Ecto neural progenitor cell (in vitro differentiated cells): ENCODE measurements around the gene NAV2.
"Not testable (repeated sequence)": the region's sequence is repeated elsewhere in the genome, so short reads cannot be mapped to it uniquely, and the experiment has no call there.

ENCODE experiments used
- DNase-seq: peaks from one replicate; pipeline ENCODE4 v3.0.0-alpha.2; 2018; ENCODE audit warnings: low spot score

Gene NAV2

GRCh38 chr11:20056109-20056949, 343.7 kb downstream of the NAV2 start:
- no peak for DNase-seq

GRCh38 chr11:20056950-20057943, 344.6 kb downstream of the NAV2 start:
- DNase-seq: no peak

GRCh38 chr11:20058749-20059458, 346.3 kb downstream of the NAV2 start:
- DNase-seq: no peak

DNA sequence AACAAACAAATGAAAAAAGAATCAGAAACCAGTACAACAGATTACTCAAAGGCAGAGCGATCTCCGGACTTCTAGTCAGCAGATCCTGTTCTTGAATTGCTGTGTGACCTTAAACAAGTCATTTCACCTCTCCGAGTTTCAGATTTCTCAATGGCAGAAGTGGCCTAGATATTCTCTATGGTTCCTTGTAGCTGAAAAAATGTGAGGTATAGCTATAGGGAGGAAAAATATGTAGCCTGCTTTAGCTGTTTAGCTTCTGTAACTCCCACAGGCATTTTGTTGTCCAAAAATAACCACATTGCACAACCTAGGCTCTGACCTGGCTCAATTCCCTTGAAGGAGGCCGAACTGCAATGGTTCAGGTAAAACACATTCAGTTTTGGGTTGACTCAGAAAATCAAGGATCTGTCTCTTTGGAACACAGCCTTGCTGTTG, 347.0 kb downstream of the NAV2 start:
- no peak for DNase-seq

GRCh38 chr11:20060181-20060580, 347.5 kb downstream of the NAV2 start:
- no peak for DNase-seq

GRCh38 chr11:20060647-20061205, 348.1 kb downstream of the NAV2 start:
- DNase-seq: no peak

DNA sequence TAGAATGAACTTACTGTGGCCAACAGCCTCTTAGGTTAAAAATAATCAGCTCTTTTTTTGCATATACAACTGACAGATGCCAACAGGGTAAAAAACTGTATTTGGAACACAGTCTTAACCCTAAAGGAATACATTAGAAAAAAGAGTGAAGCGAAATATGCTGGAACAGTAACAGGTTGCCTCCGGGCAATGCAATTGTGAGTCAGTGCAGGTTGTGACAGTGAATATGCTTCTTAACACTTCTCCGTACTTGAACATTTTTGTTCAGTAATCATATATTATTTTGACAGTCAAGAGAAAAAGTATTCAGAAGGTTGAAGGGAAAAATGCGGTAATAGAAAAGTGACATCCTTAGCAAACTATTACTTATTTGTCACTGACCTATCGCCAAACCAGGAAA, 349.1 kb downstream of the NAV2 start:
- DNase-seq: no peak

- DNase-seq: no peak
Observed at GRCh38 chr11:20064961-20065405, 352.3 kb downstream of the NAV2 start.

GRCh38 chr11:20065406-20065805, 352.8 kb downstream of the NAV2 start:
- no peak for DNase-seq

GRCh38 chr11:20066013-20066782, 353.6 kb downstream of the NAV2 start:
- no peak for DNase-seq

GRCh38 chr11:20066783-20067156, 354.1 kb downstream of the NAV2 start:
- DNase-seq: no peak

- no peak for DNase-seq
Observed at GRCh38 chr11:20067665-20068064, 355.0 kb downstream of the NAV2 start.

- DNase-seq: no peak
Observed at GRCh38 chr11:20068691-20069090, 356.1 kb downstream of the NAV2 start.

- no peak for DNase-seq
Observed at GRCh38 chr11:20070459-20070858, 357.8 kb downstream of the NAV2 start.

GRCh38 chr11:20075627-20076026, 363.0 kb downstream of the NAV2 start:
- no peak for DNase-seq

- no peak for DNase-seq
Observed at GRCh38 chr11:20078846-20079245, 366.2 kb downstream of the NAV2 start.

- no peak for DNase-seq
Observed at GRCh38 chr11:20080032-20080685, 367.5 kb downstream of the NAV2 start.

GRCh38 chr11:20081336-20081735, 368.7 kb downstream of the NAV2 start:
- DNase-seq: no peak

DNA sequence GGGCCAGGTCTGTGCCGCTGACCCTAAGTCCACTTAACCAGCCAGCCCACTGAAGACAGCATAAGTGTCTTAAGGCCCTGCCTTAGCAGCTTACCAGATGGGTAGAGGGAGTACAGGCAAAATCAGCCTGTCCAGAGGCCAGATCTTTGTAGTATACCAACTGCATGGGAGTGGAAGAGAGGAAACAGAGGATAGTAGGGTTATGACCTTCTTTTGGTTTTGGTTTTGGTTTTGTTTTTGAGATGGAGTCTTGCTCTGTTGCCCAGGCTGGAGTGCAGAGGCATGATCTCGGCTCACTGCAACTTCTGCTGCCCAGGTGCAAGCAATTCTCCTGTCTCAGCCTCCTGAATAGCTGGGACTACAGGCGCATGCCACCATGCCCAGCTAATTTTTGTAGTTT, 371.2 kb downstream of the NAV2 start:
- DNase-seq: not testable (repeated sequence)
